Measurements from ENCODE around the gene DYRK2.

DNA sequence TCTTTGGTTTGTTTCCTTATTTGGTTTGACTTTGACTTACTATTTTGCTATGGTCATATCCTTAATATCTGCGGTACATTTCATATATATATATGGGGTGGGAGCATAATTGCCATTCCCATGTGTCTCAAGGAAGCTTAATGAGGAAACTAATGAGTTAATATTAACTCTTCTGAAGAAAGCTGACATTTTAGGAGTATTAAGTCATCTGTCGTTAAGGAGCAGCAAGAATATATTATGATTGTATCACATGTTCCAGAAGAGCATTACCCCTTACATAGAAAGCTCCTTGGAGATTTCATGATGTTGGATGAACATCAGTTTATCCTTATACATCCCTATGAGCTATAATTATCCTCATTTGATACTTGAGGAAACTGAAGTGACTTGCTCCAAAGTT lies 15.6 kb downstream of the DYRK2 start:
- TF ChIP-seq, protein P1, sequence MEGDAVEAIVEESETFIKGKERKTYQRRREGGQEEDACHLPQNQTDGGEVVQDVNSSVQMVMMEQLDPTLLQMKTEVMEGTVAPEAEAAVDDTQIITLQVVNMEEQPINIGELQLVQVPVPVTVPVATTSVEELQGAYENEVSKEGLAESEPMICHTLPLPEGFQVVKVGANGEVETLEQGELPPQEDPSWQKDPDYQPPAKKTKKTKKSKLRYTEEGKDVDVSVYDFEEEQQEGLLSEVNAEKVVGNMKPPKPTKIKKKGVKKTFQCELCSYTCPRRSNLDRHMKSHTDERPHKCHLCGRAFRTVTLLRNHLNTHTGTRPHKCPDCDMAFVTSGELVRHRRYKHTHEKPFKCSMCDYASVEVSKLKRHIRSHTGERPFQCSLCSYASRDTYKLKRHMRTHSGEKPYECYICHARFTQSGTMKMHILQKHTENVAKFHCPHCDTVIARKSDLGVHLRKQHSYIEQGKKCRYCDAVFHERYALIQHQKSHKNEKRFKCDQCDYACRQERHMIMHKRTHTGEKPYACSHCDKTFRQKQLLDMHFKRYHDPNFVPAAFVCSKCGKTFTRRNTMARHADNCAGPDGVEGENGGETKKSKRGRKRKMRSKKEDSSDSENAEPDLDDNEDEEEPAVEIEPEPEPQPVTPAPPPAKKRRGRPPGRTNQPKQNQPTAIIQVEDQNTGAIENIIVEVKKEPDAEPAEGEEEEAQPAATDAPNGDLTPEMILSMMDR (IDR thresholded peaks at IDR 0.05; ENCODE audit: low read depth, low read length): no peak
- no peak for TF ChIP-seq POLR2A (IDR thresholded peaks at IDR 0.05; ENCODE audit: extremely low read depth, insufficient read length)
- TF ChIP-seq, protein P2, sequence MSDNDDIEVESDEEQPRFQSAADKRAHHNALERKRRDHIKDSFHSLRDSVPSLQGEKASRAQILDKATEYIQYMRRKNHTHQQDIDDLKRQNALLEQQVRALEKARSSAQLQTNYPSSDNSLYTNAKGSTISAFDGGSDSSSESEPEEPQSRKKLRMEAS (IDR thresholded peaks at IDR 0.05; ENCODE audit: low read depth, low read length): no peak
